DND-41 (cell line): ENCODE results near the gene IL10.
A peak's percentile ranks its signal among the peaks of the same experiment; 100 is the strongest.
"Not testable (repeated sequence)": the region's sequence is repeated elsewhere in the genome, so short reads cannot be mapped to it uniquely, and the experiment has no call there.

Source experiments
- ATAC-seq: fragments of 200-7000 bp; cut with Tn5 transposase; 3 replicates; pipeline ENCODE4 v1.9.1; 2021; ENCODE audit warnings: low read depth; ENCODE audit not compliant: insufficient read depth
- DNase-seq: peaks from one replicate; pipeline ENCODE4 v3.0.0-alpha.2; 2020
- H2AFZ ChIP-seq: 2 replicates; pipeline ENCODE4 v1.6.0; 2012; ENCODE audit warnings: low read depth, low read length
- H3K27ac ChIP-seq: 2 replicates; pipeline ENCODE4 v1.5.1; 2012; ENCODE audit warnings: low read length, inconsistent platforms
- H3K27me3 ChIP-seq: fragments of 200-600 bp; sonication (generic); 2 replicates; pipeline ENCODE4 v1.6.0; 2012; ENCODE audit warnings: low read length, mild to moderate bottlenecking, inconsistent platforms; ENCODE audit not compliant: insufficient read depth, poor library complexity
- H3K36me3 ChIP-seq: 2 replicates; pipeline ENCODE4 v1.5.1; 2012; ENCODE audit warnings: low read length, inconsistent platforms; ENCODE audit not compliant: insufficient read depth
- H3K4me1 ChIP-seq: 2 replicates; pipeline ENCODE4 v1.5.1; 2012; ENCODE audit warnings: mild to moderate bottlenecking, low read length; ENCODE audit not compliant: insufficient read depth
- H3K4me2 ChIP-seq: 2 replicates; pipeline ENCODE4 v1.6.0; 2012; ENCODE audit warnings: mild to moderate bottlenecking, moderate library complexity, low read length, inconsistent platforms; ENCODE audit not compliant: insufficient read depth
- H3K4me3 ChIP-seq, 2 experiments: fragments of 200-600 bp in 1 of 2; shearing (Covaris generic) in 1 of 2; 2 replicates each; pipeline ENCODE4 v1.5.1; 2012 to 2016; ENCODE audit warnings: inconsistent platforms in 2 of 2, low read length in 2 of 2, mild to moderate bottlenecking in 2 of 2, low read depth in 1 of 2, moderate library complexity in 1 of 2
- H3K79me2 ChIP-seq: 2 replicates; pipeline ENCODE4 v1.6.0; 2012; ENCODE audit warnings: low read length, inconsistent platforms; ENCODE audit not compliant: insufficient read depth
- H3K9ac ChIP-seq: 2 replicates; pipeline ENCODE4 v1.6.0; 2012; ENCODE audit warnings: low read depth, mild to moderate bottlenecking, inconsistent platforms, low read length, moderate library complexity
- H3K9me3 ChIP-seq: 2 replicates; pipeline ENCODE4 v1.5.1; 2012; ENCODE audit warnings: low read length, moderate library complexity, mild to moderate bottlenecking, inconsistent platforms; ENCODE audit not compliant: insufficient read depth, severe bottlenecking
- H4K20me1 ChIP-seq: 2 replicates; pipeline ENCODE4 v1.6.0; 2012; ENCODE audit warnings: low read length; ENCODE audit not compliant: insufficient read depth
- EZH2 ChIP-seq: IDR thresholded peaks from 3 replicates; pipeline ENCODE4 v1.6.1; 2012; ENCODE audit warnings: borderline replicate concordance, low read depth, mild to moderate bottlenecking, moderate library complexity, low read length, inconsistent platforms; ENCODE audit not compliant: severe bottlenecking
- TF ChIP-seq, protein P1 (sequence below): IDR thresholded peaks from 2 replicates; pipeline ENCODE4 v1.5.1; 2012; ENCODE audit warnings: borderline replicate concordance, low read length, moderate library complexity, mild to moderate bottlenecking; ENCODE audit not compliant: poor library complexity, severe bottlenecking; ENCODE audit errors: extremely low read depth

IL10 gene

DNA sequence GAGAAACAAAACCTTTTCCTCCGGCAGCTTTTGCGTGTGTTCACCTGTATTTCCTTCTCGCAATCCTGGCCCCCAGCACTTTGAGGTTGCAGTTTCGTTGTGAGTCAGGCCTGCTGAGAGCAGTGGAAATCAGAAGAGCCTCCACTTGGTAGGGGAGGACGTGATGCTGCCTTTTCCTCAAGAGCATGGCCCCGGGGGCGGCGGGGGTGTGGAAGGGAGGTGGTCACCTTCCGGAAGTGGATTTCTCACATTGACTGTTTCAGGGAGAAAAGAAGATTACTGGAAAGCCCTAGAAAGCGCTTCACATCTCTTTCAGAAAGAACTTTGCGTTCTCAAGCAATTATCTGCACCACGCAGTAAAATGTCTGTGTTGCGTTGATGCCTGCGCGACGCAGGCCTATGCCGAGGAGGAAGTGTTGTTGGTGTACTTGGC lies 12.2 kb upstream of the IL10 start:
- no peaks in the 10 kb centered on the region for H3K79me2 ChIP-seq
- H2AFZ ChIP-seq = no peak overlapping the region
- H3K4me3 ChIP-seq = no peak overlapping the region
- no peaks in the 10 kb centered on the region for H3K9me3 ChIP-seq
- peaks cover 45% of the 10 kb centered on the region for H3K4me1 ChIP-seq
- H3K27ac ChIP-seq = no peak overlapping the region
- no peaks in the 10 kb centered on the region for H4K20me1 ChIP-seq
- H3K4me2 ChIP-seq = no peak overlapping the region
- H3K27me3 ChIP-seq = no peaks in the 10 kb centered on the region
- no peaks in the 10 kb centered on the region for H3K36me3 ChIP-seq
- no peak for DNase-seq
- no peak overlapping the region for H3K9ac ChIP-seq
- no peak for ATAC-seq
- TF ChIP-seq, protein P1, sequence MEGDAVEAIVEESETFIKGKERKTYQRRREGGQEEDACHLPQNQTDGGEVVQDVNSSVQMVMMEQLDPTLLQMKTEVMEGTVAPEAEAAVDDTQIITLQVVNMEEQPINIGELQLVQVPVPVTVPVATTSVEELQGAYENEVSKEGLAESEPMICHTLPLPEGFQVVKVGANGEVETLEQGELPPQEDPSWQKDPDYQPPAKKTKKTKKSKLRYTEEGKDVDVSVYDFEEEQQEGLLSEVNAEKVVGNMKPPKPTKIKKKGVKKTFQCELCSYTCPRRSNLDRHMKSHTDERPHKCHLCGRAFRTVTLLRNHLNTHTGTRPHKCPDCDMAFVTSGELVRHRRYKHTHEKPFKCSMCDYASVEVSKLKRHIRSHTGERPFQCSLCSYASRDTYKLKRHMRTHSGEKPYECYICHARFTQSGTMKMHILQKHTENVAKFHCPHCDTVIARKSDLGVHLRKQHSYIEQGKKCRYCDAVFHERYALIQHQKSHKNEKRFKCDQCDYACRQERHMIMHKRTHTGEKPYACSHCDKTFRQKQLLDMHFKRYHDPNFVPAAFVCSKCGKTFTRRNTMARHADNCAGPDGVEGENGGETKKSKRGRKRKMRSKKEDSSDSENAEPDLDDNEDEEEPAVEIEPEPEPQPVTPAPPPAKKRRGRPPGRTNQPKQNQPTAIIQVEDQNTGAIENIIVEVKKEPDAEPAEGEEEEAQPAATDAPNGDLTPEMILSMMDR = no peak
- TF ChIP-seq EZH2 = no peak

GRCh38 chr1:206783506-206783905 lies 11.2 kb upstream of the IL10 start:
- H3K36me3 ChIP-seq = no peaks in the 10 kb centered on the region
- H4K20me1 ChIP-seq = no peaks in the 10 kb centered on the region
- ATAC-seq = no peak
- H3K27me3 ChIP-seq = no peaks in the 10 kb centered on the region
- peak overlapping the region; percentile 33; the same call in 1 of the 2 replicates for H3K27ac ChIP-seq
- H3K9me3 ChIP-seq = no peaks in the 10 kb centered on the region
- H2AFZ ChIP-seq = no peak overlapping the region
- no peak overlapping the region for H3K9ac ChIP-seq
- no peak overlapping the region for H3K4me2 ChIP-seq
- peaks cover 45% of the 10 kb centered on the region for H3K4me1 ChIP-seq
- H3K79me2 ChIP-seq = no peaks in the 10 kb centered on the region
- no peak for DNase-seq
- TF ChIP-seq, protein P1 = no peak
- TF ChIP-seq EZH2 = no peak
- H3K4me3 ChIP-seq = no peak overlapping the region

- Histone ChIP-seq H3K27ac (peak overlapping the region; percentile 74), H3K4me1 (peaks cover 38% of the 10 kb centered on the region), H3K27me3 (no peaks in the 10 kb centered on the region), H3K79me2 (no peaks in the 10 kb centered on the region), H3K9ac (peak overlapping the region; percentile 10; the same call in 1 of the 2 replicates), H3K9me3 (no peaks in the 10 kb centered on the region), H2AFZ (no peak overlapping the region), H3K4me2 (peak overlapping the region; percentile 18; the same call in 1 of the 2 replicates), H3K36me3 (no peaks in the 10 kb centered on the region), H4K20me1 (no peaks in the 10 kb centered on the region), H3K4me3 (no peak overlapping the region)
- DNase-seq (peak; percentile 80), ATAC-seq (peak; percentile 96)
- TF ChIP-seq, protein P1 = no peak
- no peak for TF ChIP-seq EZH2
These were observed 10.2 kb upstream of the IL10 start for GRCh38 chr1:206782448-206782847.

DNA sequence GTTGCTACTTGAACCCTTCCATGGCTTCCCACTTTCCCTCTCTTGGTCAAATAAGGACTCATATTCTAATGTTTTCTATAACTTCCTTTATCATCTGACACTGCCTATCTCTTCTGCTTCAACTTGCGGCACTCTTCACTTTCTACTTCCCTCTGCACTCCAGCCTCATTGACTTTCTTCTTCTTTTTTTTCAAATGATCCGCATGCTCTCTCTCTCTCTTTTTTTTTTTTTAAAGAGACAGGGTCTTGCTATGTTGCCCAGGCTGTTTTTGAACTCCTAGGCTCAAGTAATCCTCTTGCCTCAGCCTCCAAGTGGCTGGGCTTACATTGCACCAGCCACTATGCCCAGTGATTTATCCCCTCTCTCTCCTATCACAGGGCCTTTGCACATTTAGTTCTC lies 7.3 kb upstream of the IL10 start:
- no peaks in the 10 kb centered on the region for H3K36me3 ChIP-seq
- ATAC-seq (no peak), DNase-seq (no peak)

DNA sequence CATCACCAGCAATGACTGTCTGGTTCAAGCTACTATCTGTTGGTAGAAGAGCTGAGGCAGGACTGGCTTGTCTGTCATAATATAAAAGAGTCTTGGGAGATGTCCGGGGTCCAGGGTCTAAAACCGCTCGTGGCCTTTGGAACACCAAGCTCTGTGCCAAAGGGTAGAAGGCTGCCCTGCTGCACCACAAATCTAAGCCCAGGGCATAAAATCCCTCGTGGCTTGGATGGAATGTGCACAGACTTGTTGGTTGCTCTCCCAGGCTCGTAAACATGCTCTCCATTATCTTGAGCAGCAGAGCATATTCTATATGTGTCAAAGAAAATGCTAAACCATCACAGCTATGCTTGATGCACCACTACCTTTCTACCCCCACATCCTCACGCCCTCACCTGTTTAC lies 6.6 kb upstream of the IL10 start:
- H3K4me2 ChIP-seq, H3K36me3 ChIP-seq, H4K20me1 ChIP-seq, H3K9me3 ChIP-seq, ATAC-seq, H3K79me2 ChIP-seq, H3K27me3 ChIP-seq, H3K4me3 ChIP-seq, H2AFZ ChIP-seq, H3K9ac ChIP-seq, DNase-seq, H3K27ac ChIP-seq: not testable (repeated sequence)
- H3K4me1 ChIP-seq = peaks cover 38% of the 10 kb centered on the region

More for the DNA sequence above, 7.3 kb upstream of the IL10 start:
- Histone ChIP-seq H3K79me2 (no peaks in the 10 kb centered on the region), H4K20me1 (no peaks in the 10 kb centered on the region), H3K4me3 (no peak overlapping the region), H3K4me1 (peaks cover 34% of the 10 kb centered on the region), H2AFZ (no peak overlapping the region), H3K4me2 (no peak overlapping the region), H3K9ac (no peak overlapping the region), H3K9me3 (no peaks in the 10 kb centered on the region), H3K27me3 (no peaks in the 10 kb centered on the region), H3K27ac (no peak overlapping the region)
- no peak for TF ChIP-seq EZH2
- TF ChIP-seq, protein P1 = no peak
